Sigmoid colon (tissue), 4 donors: ENCODE data around the gene CCDC78.

ENCODE experiments used
- EP300 ChIP-seq, 4 donors: sonication (generic); formaldehyde crosslinking; IDR thresholded peaks; one replicate each; pipeline ENCODE4 v1.6.1; 2017; ENCODE audit warnings: antibody characterized with exemption in 4 of 4
- POLR2A ChIP-seq, 2 donors: fragments of 450-650 bp; IDR thresholded peaks; one replicate each; pipeline ENCODE4 v1.6.1; 2016; ENCODE audit warnings: antibody characterized with exemption in 2 of 2, mild to moderate bottlenecking in 2 of 2, moderate library complexity in 2 of 2
- POLR2AphosphoS5 ChIP-seq, 4 donors: sonication (generic); formaldehyde crosslinking; IDR thresholded peaks; one replicate each; pipeline ENCODE4 v1.6.1; 2017; ENCODE audit warnings: antibody characterized with exemption in 4 of 4
- TF ChIP-seq, protein P1 (sequence below), 4 experiments: fragments of 450-650 bp in 3 of 4; fragments of 200-600 bp in 1 of 4; IDR thresholded peaks; one replicate each; pipeline ENCODE4 v1.5.1; 2016 to 2019; ENCODE audit warnings: antibody characterized with exemption in 4 of 4, mild to moderate bottlenecking in 3 of 4, moderate library complexity in 2 of 4

GRCh38 chr16:682493-683395, 43.5 kb downstream of the CCDC78 start:
- TF ChIP-seq, protein P1, sequence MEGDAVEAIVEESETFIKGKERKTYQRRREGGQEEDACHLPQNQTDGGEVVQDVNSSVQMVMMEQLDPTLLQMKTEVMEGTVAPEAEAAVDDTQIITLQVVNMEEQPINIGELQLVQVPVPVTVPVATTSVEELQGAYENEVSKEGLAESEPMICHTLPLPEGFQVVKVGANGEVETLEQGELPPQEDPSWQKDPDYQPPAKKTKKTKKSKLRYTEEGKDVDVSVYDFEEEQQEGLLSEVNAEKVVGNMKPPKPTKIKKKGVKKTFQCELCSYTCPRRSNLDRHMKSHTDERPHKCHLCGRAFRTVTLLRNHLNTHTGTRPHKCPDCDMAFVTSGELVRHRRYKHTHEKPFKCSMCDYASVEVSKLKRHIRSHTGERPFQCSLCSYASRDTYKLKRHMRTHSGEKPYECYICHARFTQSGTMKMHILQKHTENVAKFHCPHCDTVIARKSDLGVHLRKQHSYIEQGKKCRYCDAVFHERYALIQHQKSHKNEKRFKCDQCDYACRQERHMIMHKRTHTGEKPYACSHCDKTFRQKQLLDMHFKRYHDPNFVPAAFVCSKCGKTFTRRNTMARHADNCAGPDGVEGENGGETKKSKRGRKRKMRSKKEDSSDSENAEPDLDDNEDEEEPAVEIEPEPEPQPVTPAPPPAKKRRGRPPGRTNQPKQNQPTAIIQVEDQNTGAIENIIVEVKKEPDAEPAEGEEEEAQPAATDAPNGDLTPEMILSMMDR (IDR thresholded peaks at IDR 0.05): peak in 1 of 4 experiments; percentile 5
- TF ChIP-seq POLR2A (IDR thresholded peaks at IDR 0.05) (no peak), EP300 (IDR thresholded peaks at IDR 0.05) (no peak), POLR2AphosphoS5 (IDR thresholded peaks at IDR 0.05) (no peak)
